ENCODE results near the gene FIZ1.
"Not testable (repeated sequence)": the region's sequence is repeated elsewhere in the genome, so short reads cannot be mapped to it uniquely, and the experiment has no call there.

FIZ1 gene

DNA sequence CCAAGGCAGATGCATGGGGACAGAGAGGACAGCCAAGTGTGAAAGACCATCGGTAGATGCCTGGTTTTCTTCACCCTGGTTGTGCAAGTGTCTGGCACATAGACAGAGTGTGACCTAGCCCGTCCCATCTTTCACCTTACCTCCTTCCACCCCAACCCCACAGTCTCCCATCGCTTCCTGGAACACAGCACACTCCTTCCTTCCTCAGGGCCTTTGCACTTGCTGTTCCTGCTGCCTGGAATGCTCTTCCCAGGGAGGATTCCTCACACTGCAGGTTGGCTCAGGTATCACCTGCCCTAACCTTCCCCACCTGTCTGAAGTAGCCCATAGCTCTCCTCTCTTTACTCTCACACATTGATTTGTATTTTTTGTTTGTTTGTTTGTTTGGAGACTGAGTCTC, 3.0 kb downstream of the FIZ1 start:
- DNase-seq (ENCODE audit: low read depth, low spot score), result no peak

DNA sequence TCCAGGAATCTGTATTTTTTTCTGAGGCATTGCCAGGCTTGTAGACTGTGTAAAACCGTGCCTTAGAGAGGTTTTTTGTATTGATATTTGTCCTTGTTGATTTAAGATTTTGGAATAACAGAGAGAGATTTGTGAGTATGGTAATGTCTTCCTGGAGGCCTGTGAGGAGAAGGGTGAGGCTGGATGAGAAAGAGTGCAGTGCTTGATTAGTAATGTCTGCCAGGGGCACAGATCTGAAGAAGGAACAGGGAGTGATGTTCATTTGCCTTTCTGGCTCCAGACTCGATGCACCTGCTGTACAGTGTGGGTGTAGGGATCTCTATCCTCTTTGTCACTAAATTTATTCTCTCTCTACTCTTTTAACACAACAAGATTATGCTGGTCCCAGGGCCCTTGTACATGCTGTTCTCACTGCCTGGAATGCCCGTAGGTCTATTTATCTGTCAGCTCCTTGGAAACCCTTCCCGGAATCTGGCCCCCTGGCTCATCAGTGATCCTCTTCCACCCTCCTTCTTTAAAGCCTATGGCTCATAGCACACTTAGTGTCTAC, 4.2 kb downstream of the FIZ1 start:
- no peak for DNase-seq (ENCODE audit: low read depth, low spot score)

- no peak for DNase-seq (ENCODE audit: low read depth, low spot score)
Measured at GRCh38 chr19:55593096-55593772, 6.1 kb downstream of the FIZ1 start.

DNA sequence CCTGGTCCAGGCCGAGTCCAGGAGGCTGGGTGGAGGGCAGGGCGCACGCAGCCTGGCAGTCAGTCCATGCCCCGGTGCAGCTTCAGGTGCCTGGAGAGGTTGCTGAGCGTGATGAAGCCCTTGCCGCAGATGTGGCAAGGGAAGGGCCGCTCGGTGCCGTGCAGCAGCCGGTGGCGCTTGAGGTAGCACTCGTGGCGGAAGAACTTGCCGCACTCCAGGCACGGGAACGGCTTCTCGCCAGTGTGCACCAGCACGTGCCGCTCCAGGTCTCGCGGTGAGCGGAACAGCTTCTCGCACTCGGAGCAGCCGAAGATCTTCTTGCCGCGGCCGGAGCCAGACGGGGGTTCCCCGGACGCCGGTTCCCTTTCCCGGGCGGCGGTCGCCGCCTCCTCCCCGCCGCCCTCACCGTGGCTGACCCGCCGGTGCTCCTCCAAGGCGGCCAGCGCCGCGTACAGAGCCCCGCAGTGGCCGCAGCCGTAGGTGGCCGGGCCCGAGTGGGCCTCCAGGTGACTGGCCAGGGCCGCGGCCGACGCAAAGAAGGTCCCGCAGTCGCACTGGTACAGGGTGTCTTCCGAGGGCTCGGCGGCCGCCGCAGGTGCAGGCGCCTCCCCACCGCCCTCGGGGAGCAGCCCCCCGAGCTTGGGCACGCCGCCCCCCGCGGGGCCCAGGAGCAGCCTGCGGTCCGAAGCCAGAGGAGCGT, 6.8 kb downstream of the FIZ1 start:
- no peak for DNase-seq (ENCODE audit: low read depth, low spot score)

GRCh38 chr19:55591555-55591954, 7.8 kb downstream of the FIZ1 start:
- DNase-seq (ENCODE audit: low read depth, low spot score), result no peak

DNA sequence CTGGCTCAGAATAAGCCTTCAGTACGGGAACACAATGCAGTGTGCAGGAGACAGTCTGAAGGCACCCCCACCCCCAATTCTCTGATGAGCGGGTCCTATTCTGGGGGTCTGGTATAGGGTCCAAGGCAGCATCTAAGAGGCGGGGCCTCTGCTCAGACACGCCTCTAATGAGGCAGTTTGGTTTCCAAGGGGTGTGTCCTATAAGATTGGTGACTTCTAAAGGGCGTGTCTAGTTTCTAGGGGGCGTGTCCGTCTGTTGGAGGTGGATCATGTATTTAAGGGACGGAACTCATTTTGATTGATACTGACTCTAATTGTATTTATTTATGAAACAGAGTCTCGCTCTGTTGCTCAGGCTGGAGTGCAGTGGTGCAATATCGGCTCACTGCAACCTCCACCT, 8.7 kb downstream of the FIZ1 start:
- DNase-seq (ENCODE audit: low read depth, low spot score), result no peak

GRCh38 chr19:55590109-55590508, 9.2 kb downstream of the FIZ1 start:
- DNase-seq (ENCODE audit: low read depth, low spot score), result no peak

DNA sequence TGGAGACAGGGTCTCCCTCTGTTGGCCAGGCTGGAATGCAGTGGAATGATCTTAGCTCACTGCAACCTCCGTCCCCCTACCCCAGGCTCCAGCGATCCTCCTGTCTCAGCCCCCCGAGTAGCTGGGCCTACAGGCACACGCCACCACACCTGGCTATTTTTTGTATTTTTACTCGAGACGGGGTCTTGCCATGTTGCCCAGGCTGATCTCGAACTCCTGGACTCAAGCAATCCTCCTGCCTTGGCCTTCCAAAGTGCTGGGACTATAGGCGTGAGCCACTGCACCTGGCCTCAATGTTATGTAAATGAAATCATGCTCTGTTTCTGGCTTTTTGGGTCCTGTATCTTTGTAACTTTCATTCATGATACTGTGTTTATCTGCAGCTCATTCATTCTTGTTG, 10.6 kb downstream of the FIZ1 start:
- no peak for DNase-seq (ENCODE audit: low read depth, low spot score)

DNA sequence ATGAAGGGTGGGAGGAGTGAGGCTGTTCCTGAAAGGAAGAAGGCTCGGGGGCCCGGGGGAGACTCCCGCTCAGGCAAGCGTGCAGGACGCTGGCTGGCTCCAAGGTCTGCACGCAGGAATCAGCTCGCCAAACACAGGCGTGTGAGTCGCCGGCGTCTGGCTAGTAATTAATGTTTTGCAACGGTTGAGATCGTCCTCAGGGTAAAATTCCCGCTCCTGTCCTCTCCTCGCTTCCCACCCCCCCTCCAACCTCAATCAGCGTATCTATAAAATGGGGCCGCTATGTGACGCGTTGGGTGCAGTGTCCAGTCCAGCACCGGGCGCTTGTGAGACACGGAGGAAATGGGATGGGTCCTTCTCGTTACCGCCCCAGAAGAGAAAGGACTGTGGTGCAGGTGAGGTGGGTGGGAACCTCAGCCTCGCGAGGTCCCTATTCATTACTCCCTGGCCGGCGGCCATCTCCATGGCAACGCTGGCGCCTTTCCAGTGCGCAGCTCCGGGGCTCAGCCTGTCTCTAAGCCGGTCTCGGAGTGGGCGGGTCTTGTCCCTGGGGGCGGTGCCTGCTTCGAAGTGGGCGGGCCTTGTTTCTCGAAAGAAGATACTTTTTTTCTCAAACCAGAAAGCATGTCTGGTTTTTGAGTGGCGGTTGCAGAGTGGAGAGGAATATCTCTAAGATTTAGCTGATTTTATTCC, 12.2 kb downstream of the FIZ1 start:
- peak; percentile 97 for DNase-seq (ENCODE audit: low read depth, low spot score)

- DNase-seq (ENCODE audit: low read depth, low spot score), result peak; percentile 96
Measured at GRCh38 chr19:55585658-55586339, 13.5 kb downstream of the FIZ1 start.

GRCh38 chr19:55584871-55585270, 14.4 kb downstream of the FIZ1 start:
- no peak for DNase-seq (ENCODE audit: low read depth, low spot score)

DNA sequence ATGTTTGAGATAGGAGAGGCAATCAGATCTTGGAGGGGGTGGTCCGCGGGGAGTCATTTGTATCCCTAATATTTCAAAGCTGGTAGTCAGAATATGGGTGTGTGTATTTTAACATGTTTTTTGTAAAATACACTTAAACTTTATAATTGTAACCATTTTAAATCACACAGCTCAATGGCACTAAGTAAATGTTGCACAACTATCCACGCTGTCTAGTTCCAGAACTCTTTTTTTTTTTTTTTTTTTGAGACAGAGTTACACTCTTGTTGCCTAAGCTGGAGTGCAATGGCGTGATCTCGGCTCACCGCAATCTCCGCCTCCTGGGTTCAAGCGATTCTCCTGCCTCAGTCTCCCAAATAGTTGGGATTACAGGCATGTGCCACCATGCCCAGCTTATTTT, 15.4 kb downstream of the FIZ1 start:
- not testable (repeated sequence) for DNase-seq (ENCODE audit: low read depth, low spot score)

DNA sequence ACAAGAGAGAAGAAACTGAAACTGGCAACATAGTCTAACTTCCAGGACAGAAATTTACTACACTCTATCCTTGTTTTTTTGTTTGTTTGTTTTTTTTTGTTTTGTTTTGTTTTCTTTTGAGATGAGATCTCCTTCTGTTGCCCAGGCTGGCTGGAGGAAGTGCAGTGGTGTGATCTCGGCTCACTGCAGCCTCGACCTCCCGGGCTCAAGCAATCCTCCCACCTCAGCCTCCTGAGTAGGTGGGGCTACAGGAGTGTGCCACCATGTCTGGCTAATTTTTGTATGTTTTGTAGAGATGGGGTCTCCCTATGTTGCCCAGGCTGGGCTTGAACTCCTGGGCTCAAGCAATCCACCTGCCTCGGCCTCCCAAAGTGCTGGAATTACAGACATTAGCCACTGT, 17.0 kb downstream of the FIZ1 start:
- not testable (repeated sequence) for DNase-seq (ENCODE audit: low read depth, low spot score)

DNA sequence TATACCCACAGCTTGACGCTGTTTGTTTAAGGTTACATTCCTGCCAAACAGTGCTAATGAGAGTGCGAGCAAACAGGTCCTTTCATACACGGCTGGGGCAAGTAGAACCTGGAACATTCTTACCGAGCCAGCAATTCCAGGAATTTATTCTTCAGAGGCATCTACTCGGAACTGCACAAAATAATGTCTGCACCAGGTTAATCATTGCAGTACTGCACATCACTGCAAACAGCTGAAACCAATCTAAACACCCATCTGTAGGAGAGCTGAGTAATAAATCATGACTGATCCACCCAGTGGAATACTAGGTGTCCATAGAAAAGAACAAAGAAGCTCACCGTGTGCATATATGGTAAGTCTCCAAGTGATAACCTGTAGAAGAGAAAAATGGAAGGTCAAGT, 17.5 kb downstream of the FIZ1 start:
- peak; percentile 22 for DNase-seq (ENCODE audit: low read depth, low spot score)

DNA sequence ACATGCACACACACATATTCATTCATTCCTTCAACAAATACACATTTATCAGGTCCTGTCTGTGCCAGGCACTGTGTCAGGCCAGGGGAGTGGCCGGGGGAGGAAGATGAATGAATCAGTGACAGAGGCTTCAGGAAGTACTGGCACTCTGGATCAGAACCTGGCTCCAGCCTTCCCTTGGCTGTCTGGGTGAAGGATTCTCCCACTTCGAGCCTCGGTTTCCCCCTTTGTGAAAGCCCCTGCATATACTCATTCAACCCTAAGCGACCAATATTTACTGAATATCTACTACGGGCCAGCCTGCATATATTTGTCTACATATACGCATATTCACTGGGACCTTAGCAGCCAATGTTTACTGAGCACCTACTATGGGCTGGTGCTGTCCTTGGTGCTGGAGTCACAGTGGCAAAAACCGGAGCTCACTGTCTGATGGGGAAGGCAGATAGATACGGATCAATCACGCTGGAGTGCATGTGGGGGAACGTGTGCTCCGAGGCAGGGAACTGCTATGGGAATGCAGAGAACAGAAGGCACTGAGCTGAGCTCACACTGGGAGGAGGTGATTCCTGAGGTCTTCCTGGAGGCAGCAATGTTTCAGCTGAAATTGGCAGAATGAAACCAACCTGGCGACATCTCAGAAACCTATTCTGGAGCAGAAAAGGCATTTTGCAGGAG, 18.0 kb downstream of the FIZ1 start:
- DNase-seq (ENCODE audit: low read depth, low spot score), result peak; percentile 16

DNA sequence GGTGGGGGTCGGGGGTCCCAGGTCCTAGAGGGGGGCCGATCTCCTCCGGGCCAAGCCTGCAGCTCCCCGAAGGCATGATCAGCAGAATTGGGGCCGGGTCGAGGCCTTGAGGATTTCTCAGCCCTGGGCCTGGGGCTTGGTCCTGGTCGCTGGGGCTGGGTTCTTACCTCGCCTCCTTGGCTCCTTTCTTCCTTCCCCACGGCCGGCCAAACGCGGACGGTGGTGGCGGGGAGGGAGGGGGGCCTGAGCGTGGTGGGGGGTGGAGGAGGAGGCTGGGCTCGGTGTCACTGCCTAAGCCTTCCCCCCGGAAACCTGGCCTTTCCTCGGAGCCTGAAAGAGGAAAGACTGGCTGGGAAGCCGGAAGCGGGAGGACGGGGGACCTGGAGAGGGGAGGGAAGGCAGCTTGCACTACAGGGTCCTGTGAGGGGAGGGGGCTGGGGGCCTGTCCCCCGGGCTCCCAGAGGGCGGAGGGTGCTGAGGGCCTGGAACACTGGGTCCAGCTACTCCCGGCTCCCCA, 18.6 kb downstream of the FIZ1 start, which contains the start of gene ZNF579:
ZNF579 (minus strand) TSS at position 221 of the 517 bp plus-strand sequence. CDS start 1,209 bp downstream, outside the sequence.
- DNase-seq (ENCODE audit: low read depth, low spot score), result peak; percentile 95

DNA sequence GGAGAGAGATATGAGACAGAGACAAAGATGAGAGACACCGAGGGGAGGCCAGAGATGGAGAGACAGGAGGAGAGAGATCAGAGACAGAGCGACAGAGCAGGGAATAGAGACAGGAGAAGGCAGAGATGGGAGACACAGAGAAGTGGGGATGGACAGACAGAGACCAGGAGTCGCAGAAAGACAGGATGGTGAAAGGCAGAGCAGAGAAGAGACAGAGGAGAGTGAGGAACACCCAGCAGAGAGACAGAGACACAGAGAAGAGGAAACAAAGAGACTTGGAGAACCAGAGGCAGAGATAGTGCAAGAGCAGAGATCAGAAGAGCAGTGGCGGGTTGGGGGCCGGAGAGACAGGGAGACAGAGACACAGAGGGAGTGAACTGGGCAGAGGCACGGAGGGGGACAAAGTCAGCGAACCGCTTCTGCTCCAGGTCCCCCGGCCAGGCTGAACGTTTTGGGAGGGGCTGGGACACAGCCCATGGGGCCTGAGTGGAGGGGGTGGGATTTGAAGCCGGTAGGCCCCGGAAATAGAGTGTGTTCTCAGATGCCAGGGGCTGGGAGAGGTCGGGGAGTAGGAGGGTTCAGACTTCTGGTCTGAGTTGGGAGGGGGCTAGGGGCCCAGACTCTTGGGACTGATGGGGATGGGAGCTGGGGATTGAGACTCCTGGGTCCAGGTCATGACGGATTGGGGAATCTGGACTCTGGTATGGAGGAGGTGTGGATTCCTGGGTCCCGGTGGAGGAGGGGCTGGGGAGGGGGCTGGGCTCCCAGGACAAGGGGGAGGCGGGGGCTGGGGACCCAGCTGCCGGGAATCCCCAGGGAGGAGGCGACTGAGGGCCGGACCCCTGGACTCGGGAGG, 19.3 kb downstream of the FIZ1 start:
- peak; percentile 77 for DNase-seq (ENCODE audit: low read depth, low spot score)

DNA sequence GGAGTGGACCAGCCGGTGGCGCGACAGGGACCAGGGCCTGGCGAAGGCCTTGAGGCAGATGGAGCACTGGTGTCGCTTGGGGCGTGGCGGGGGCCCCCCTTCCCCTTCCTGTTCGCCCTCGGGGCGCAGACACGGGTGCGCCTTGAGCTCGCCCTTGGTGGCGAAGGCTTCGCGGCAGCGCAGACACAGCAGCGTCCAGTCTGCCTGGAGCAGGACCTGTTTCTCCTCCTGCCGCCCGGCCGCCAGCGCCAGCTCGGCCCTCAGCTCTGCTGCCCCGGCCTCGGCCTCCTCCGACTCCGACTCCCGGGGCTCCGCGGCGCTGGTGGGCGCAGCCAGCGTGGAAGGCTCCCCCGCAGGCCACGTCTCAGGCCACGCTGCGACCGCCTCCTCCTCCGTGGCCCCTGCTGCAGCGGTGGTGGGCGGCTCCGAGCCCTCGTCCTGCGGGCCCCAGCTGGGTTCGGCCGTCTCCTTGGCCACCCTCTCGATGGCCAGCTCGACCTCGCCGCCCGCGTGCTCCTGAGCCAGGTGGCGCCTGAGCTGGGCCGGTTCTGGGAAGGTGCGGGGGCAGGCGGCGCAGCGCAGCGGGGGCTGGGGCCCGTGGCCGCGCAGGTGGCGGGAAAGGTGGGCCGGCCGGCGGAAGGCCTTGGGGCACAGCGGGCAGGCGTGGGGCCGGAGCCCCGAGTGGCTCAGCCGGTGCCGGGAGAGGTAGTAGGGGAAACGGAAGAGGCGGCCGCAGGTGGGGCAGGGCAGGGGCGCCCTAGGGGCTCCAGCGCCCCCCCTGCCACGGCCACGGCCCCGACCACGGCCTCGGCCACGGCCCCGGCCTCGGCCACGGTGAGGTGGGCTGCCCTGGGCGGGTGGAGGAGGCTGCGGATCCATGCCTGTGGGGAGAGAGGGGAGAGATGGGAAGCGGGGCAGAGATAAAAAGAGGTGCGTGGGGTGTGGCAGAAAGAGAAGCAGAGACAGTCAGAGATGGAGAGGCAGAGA, 20.3 kb downstream of the FIZ1 start:
- DNase-seq (ENCODE audit: low read depth, low spot score), result no peak

All from astrocyte of the hippocampus (primary cell).